Retina (tissue), 1 donor: ENCODE results near the gene BICRA.
"Not testable (repeated sequence)": the region's sequence is repeated elsewhere in the genome, so short reads cannot be mapped to it uniquely, and the experiment has no call there.

Source experiments
- DNase-seq: peaks from one replicate; pipeline ENCODE4 v3.0.0-alpha.2; 2016

BICRA gene

DNA sequence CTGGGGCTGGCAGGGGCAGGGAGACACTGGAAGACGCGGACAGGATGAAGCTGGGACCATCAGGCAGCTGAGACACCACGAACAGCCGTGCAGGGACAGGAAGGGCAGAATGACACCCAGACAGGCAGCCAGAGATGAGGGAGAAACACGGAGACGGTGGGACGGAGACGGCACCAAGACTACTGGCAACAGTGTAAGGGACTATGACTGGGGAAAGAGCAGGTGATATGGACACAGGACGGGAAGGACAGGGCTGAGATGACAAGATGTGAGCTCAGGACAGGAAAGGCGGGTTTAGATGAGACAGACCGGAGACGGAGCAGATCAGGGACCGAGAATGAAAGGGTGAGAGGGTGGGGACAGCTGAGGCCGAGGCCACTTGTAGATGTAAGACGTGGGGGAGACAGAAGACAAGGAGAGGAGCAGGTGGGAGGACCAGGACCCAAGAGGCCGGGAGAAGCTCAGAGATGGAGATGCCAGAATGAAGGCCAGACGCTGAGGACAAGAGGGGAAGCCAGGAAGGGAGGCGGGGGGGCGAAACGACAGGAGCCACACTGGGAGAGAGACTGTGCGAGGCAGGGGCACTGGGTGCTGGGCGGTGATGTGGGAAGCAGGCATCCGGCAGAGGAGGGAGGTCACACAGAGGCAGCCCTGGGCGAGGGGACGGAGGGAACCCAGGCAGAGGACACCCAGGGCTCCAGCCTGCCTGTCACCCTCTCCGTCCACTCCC is 86.8 kb downstream of the BICRA start:
- DNase-seq: no peak

DNA sequence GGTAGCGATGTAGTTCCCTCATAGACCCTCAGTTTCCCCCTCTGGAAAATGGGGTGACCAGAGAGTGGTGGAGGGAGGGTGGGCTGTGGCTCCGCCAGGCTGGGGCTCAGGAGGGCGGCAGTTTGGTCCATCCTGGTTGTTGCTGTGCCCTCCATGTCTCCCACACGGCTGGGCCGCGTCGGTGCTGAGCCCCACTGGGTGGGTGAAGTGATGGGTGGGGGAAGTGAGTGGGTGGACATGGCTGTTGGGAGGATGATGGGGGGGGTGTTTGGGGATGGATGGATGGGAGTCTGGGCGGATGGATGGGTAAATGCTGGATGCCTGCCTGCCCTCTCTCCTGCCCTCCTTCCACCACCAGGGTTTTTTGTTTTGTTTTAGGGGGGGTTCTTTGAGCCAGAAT is 87.7 kb downstream of the BICRA start:
- no peak for DNase-seq

GRCh38 chr19:47697863-47698609 is 89.1 kb downstream of the BICRA start:
- DNase-seq: peak; percentile 83

DNA sequence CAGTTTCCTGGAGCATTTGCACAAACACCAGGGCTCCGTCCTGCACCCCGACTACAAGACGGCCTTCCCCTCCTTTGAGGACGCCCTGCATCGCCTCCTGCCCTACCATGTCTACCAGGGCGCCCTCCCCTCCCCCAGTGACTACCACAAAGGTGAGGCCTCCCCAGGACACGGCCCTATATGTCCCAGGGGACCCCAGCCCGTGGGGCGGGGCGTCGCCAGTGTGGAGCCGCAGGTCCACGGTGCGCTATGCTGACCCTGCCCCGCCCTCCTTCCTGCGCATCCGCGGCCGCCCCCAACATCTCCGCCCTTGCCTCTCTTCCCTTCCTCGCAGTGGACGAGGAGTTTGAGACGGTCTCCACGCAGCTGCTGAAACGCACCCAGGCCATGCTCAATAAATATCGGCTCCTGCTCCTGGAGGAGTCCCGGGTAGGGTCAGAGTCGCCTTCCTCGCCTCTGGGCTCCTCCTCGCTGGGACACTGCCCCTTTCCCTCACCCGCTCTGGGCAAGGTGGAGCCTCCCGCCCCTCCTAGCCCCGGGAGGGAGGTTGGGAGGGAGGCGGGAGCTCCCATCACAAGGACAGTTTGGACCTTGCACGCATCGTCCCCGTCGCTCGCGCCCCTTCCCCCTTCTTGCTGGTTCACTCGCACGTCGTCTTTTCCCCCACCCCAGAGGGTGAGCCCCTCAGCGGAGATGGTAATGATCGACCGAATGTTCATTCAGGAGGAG is 89.9 kb downstream of the BICRA start:
- no peak for DNase-seq

DNA sequence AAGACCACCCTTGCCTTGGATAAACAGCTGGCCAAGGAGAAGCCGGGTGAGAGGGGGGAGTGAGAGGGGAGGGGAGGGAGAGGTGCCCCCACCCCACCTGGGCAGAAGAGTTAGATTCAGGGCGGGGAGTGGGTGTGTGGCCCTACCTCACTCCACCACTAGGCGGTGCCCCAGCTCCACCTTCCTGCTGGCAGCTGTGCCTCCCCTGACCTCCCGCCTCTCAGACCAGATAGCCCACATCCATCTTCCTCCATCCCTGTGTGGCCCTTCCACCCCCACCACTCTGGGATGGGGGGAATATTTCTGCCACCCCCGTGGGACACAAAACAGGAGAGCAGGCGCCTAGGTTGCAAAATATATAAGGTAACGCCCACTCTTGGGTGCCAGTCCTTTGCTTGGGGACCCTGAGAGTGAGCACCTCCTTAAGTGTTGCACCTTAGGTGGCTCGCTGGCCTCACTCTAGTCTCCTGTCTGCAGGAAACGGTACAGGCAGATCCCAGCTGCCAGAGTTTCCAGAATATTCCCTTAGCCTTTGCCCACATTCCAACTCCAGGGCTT is 90.5 kb downstream of the BICRA start:
- DNase-seq: peak; percentile 68

DNA sequence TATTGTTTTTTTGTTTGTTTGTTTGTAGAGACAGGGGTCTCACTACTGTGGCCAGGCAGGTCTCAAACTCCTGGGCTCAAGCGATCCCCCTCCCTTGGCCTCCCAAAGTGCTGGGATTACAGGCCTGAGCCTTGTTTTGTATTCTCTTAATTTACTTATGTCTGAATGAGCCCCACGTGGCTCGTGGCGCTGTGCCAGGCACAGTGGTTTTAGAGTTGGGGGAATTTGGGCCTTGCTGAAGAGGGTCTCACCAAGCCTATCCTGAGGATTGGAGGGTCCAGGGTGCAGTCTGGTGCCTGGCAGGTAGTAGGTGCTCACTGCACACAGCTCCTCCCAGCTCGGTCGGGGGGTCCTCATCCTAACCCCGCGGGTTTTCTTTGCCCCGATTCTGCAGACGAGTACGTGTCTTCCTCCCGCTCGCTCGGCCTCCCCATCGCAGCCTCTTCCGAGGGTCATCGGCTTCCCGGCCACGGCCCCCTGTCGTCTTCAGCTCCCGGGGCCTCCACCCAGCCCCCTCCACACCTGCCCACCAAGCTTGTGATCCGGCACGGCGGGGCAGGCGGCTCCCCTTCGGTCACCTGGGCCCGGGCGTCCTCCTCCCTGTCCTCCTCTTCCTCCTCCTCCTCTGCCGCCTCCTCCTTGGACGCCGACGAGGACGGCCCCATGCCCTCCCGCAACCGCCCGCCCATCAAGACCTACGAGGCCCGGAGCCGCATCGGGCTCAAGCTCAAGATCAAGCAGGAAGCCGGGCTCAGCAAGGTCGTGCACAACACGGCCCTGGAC is 92.2 kb downstream of the BICRA start:
- no peak for DNase-seq

DNA sequence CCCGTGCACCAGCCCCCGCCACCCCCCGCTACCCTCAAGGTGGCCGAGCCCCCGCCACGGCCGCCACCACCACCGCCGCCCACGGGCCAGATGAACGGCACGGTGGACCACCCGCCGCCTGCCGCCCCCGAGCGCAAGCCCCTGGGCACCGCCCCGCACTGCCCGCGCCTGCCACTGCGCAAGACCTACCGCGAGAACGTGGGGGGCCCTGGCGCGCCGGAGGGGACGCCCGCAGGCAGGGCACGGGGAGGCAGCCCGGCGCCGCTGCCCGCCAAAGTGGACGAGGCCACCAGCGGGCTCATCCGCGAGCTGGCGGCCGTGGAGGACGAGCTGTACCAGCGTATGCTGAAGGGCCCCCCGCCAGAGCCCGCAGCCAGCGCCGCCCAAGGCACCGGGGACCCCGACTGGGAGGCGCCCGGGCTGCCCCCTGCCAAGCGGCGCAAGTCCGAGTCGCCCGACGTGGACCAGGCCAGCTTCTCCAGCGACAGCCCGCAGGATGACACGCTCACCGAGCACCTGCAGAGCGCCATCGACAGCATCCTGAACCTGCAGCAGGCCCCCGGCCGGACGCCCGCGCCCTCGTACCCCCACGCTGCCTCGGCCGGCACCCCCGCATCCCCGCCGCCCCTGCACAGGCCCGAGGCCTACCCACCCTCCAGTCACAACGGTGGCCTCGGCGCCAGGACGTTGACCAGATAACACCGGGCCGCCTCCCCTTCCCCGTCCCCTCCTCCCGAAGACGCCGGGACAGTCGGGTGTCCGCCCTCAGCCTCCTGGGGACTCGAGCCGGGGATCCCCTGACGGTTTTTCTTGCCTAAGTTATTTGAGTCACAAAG is 93.0 kb downstream of the BICRA start:
- no peak for DNase-seq

DNA sequence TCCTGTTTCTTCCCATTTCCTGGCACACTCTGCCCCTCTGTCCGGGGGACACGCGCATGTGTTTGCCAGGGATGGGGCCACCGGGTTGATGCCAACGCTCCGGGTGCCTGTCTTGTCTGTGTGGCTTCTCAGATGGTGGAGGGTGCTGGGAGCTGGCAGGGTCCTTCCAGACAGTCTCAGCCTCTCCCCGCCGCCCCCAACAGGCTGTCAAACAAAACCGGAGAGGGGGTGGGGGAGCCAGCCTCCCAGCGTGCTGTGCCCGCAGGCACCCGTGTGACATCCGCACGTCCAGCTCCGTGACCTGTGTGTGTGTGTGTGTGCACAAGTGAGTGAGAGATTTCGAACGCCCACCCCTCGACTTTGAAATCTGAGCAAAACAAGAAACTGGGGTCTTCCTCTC is 93.7 kb downstream of the BICRA start:
- DNase-seq: no peak

DNA sequence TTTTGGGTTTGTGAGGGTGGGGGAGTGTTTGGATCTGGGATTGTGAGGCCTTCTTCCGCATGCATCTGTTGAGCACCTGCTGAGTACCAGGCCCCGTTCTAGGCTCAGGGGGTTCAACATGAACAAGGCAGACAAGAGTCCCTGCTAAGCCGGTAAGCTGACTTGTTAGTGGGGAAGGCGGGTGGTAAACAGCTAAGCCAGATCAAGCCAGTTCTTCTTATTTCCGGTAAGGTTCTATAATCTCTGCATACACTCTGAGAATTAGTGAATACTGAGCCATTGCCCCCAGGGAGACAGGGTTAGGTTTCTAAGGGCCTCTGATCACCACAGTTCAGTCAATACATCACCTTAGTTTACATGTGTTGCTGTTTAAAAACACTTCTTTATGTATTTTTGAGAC is 94.4 kb downstream of the BICRA start:
- DNase-seq: no peak

- DNase-seq: no peak
Measured at GRCh38 chr19:47704024-47704423, 95.1 kb downstream of the BICRA start.

- DNase-seq: no peak
Measured at GRCh38 chr19:47704656-47705055, 95.7 kb downstream of the BICRA start.

- DNase-seq: peak; percentile 69
Measured at GRCh38 chr19:47707135-47707925, 98.4 kb downstream of the BICRA start.

- no peak for DNase-seq
Measured at GRCh38 chr19:47711652-47712242, 102.8 kb downstream of the BICRA start.

- DNase-seq: peak; percentile 25
Measured at GRCh38 chr19:47713046-47714021, 104.4 kb downstream of the BICRA start, which contains the start of gene EHD2. Gene EHD2 (plus strand): TSS chr19:47713422. CDS start chr19:47716613, 3,191 bp downstream.

DNA sequence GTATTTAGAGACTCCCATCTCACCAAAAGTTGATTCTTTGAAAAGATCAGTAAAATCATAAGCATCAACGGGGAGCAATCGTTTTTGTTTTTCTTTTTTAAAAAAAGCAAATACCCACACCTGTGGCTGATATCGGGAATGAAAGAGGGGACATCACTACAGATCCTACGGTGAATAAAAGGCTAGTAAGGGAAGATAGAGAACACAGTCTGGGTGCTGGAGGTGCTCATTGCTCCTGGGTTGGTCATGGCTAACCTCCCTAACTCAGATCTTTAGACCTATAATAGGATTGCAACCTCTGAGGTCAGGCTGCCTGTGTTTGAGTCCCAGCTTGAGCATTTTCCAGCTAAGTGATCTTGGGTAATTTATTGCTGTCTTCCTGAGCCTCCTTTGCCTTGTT is 105.4 kb downstream of the BICRA start:
- DNase-seq: no peak

- not testable (repeated sequence) for DNase-seq
Measured at GRCh38 chr19:47714855-47715254, 105.9 kb downstream of the BICRA start.

- DNase-seq: no peak
Measured at GRCh38 chr19:47716270-47716937, 107.5 kb downstream of the BICRA start.

DNA sequence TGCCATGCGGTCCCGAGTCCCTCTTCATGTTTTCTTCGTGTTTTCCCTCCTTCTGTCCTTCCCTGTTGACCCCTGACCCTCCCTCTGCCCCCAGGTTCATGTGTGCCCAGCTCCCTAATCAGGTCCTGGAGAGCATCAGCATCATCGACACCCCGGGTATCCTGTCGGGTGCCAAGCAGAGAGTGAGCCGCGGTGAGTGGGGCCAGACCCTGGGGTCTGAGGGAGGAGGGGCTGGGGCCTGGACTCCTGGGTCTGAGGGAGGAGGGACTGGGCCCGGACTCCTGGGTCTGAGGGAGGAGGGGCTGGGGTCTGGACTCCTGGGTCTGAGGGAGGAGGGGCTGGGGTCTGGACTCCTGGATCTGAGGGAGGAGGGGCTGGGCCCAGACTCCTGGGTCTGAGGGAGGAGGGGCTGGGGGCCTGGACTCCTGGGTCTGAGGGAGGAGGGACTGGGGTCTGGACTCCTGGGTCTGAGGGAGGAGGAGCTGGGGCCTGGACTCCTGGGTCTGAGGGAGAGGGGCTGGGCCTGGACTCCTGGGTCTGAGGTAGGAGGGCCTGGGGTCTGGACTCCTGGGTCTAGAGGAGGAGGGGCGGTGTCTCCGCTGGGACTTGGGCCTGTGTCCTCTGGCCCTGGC is 109.6 kb downstream of the BICRA start:
- not testable (repeated sequence) for DNase-seq
